B cell (primary cell): ENCODE data around the gene RXFP2. TPM values are rescaled to one million over a fixed set of nuclear protein-coding genes. Genes with fewer than 3 reads are reported as not detected.

Experiments used
- ATAC-seq: fragments of 200-7000 bp; cut with Tn5 transposase; one replicate; pipeline ENCODE4 v1.10.0; 2021; ENCODE audit warnings: low read depth, mild to moderate bottlenecking, moderate number of reproducible peaks, moderate library complexity
- CTCF ChIA-PET: fragments of 350-600 bp; sonication (Branson Sonifier 250); formaldehyde crosslinking; loops from one replicate; lab custom pipeline; 2021; ENCODE audit warnings: antibody characterized with exemption, inconsistent platforms; lab: Charles Lee
- POLR2A ChIA-PET: fragments of 350-600 bp; sonication (Branson Sonifier 250); formaldehyde crosslinking; loops from one replicate; lab custom pipeline; 2021; ENCODE audit warnings: antibody characterized with exemption; lab: Charles Lee
- DNase-seq: peaks from one replicate; pipeline ENCODE4 v3.0.0; 2013
- H2AFZ ChIP-seq: 2 replicates; pipeline ENCODE4 v1.6.1; 2012; ENCODE audit warnings: mild to moderate bottlenecking, low read depth, low read length; ENCODE audit not compliant: insufficient read depth, poor library complexity, severe bottlenecking
- H3K27ac ChIP-seq, 2 donors: 1 replicate in 1 of 2; 2 replicates in 1 of 2; pipeline ENCODE4 v1.5.1; 2012 to 2013; ENCODE audit warnings: low read length in 2 of 2, mild to moderate bottlenecking in 2 of 2, moderate library complexity in 1 of 2
- H3K27me3 ChIP-seq, 4 experiments: fragments of 200-600 bp in 1 of 4; sonication (generic) in 1 of 4; replicated peaks in 1 of 4; 1 replicate in 2 of 4; 2 replicates in 2 of 4; pipeline versions ENCODE4 v1.6.1 to v1.7.0; 2013 to 2016; ENCODE audit warnings: low read length in 3 of 4, mild to moderate bottlenecking in 2 of 4, mixed read lengths in 1 of 4, moderate library complexity in 1 of 4; ENCODE audit not compliant: insufficient read depth in 4 of 4, control insufficient read depth in 3 of 4; ENCODE audit errors: control extremely low read depth in 1 of 4
- H3K36me3 ChIP-seq, 2 experiments: replicated peaks in 1 of 2; 1 replicate in 1 of 2; 2 replicates in 1 of 2; pipeline versions ENCODE4 v1.6.1 to v1.7.1; 2013; ENCODE audit warnings: low read length in 1 of 2; ENCODE audit not compliant: insufficient read depth in 2 of 2, control insufficient read depth in 1 of 2; ENCODE audit errors: control extremely low read depth in 1 of 2, extremely low read depth in 1 of 2
- H3K4me1 ChIP-seq, 2 donors: fragments of 200-600 bp in 1 of 2; sonication (generic) in 1 of 2; 1 replicate in 1 of 2; 2 replicates in 1 of 2; pipeline versions ENCODE4 v1.5.1 to v1.6.1; 2013 to 2017; ENCODE audit warnings: low read length in 2 of 2; ENCODE audit not compliant: control insufficient read depth in 2 of 2, insufficient read depth in 2 of 2
- H3K4me2 ChIP-seq: replicated peaks from 2 replicates; pipeline ENCODE3; 2012; ENCODE audit warnings: mild to moderate bottlenecking, low read depth, low read length; ENCODE audit not compliant: poor library complexity, severe bottlenecking
- H3K4me3 ChIP-seq, 5 experiments: fragments of 200-600 bp in 1 of 5; sonication (generic) in 1 of 5; 1 replicate in 3 of 5; 2 replicates in 2 of 5; pipeline versions ENCODE4 v1.5.1 to v1.7.0; 2011 to 2016; ENCODE audit warnings: low read length in 4 of 5, mild to moderate bottlenecking in 4 of 5, low read depth in 2 of 5, control low read depth in 1 of 5, moderate library complexity in 1 of 5; ENCODE audit not compliant: insufficient read depth in 1 of 5; ENCODE audit errors: control extremely low read depth in 1 of 5, extremely low read depth in 1 of 5
- H3K79me2 ChIP-seq: fragments of 200-600 bp; sonication (generic); one replicate; pipeline ENCODE4 v1.6.0; 2016; ENCODE audit warnings: low read length; ENCODE audit not compliant: control insufficient read depth, insufficient read depth
- H3K9ac ChIP-seq: fragments of 200-600 bp; sonication (generic); 2 replicates; pipeline ENCODE4 v1.6.1; 2017; ENCODE audit warnings: mild to moderate bottlenecking, low read length, moderate library complexity
- H3K9me3 ChIP-seq, 3 donors: one replicate each; pipeline versions ENCODE4 v1.6.1 to v1.7.1; 2013; ENCODE audit warnings: low read length in 2 of 3; ENCODE audit not compliant: control insufficient read depth in 2 of 3, insufficient read depth in 1 of 3; ENCODE audit errors: control extremely low read depth in 1 of 3
- H4K20me1 ChIP-seq: 2 replicates; pipeline ENCODE4 v1.6.0; 2012; ENCODE audit warnings: mild to moderate bottlenecking, low read length; ENCODE audit not compliant: insufficient read depth, control insufficient read depth, poor library complexity, severe bottlenecking
- H3K27ac Mint-ChIP-seq: one replicate; pipeline ENCODE4 v1.8.0; 2021; ENCODE audit warnings: mixed read lengths
- H3K27me3 Mint-ChIP-seq: one replicate; pipeline ENCODE4 v1.8.0; 2021; ENCODE audit warnings: mixed read lengths
- H3K4me1 Mint-ChIP-seq: one replicate; pipeline ENCODE4 v1.8.0; 2021; ENCODE audit warnings: mixed read lengths
- H3K4me3 Mint-ChIP-seq: one replicate; pipeline ENCODE4 v1.8.0; 2021; ENCODE audit warnings: mixed read lengths
- H3K9me3 Mint-ChIP-seq: one replicate; pipeline ENCODE4 v1.8.0; 2022; ENCODE audit warnings: mixed read lengths; ENCODE audit not compliant: insufficient read depth
- CTCF ChIP-seq: fragments of 200-600 bp; IDR thresholded peaks from one replicate; pipeline ENCODE4 v1.8.0; 2022; ENCODE audit warnings: antibody characterized with exemption, mild to moderate bottlenecking
- EZH2 ChIP-seq: IDR thresholded peaks from 2 replicates; pipeline ENCODE4 v1.6.1; 2012; ENCODE audit warnings: borderline replicate concordance, low read depth, mild to moderate bottlenecking, moderate library complexity, low read length; ENCODE audit not compliant: insufficient read depth, poor library complexity, severe bottlenecking
- WGBS: methylation state at CpG from one replicate; pipeline ENCODE4 v1.1.5; 2013; ENCODE audit warnings: missing lambda C conversion rate; ENCODE audit not compliant: insufficient coverage; 5-methylcytosine and 5-hydroxymethylcytosine counted together
- intact Hi-C: fragments of 100-400 bp; cut with micrococcal nuclease; formaldehyde crosslinking; loops from one replicate; pipeline ENCODE4 v1.10.0; 2022
- polyA plus RNA-seq: library from polyadenylated mRNA; depleted of rRNA; stranded (reverse); fragments of >200 nt; gene quantifications from 2 replicates; pipeline ENCODE4 v1.2.3, GENCODE V29; 2012
- total RNA-seq, 2 donors: library from RNA; stranded (reverse); fragments of 120-200 nt in 1 of 2; gene quantifications; 1 replicate in 1 of 2; 2 replicates in 1 of 2; pipeline versions ENCODE4 v1.2.3 to v1.2.4, GENCODE V29; 2013 to 2022

Gene RXFP2
- total and polyA plus RNA-seq, 2 donors (not counting 1 experiment from before 2014, with no cell fraction given) = not detected

- no peaks in the 10 kb centered on the region for H3K36me3 ChIP-seq
- POLR2A ChIA-PET = no interaction called here
- no peak for DNase-seq
- no peaks in the 10 kb centered on the region for H3K9me3 ChIP-seq
- Mint-ChIP-seq H3K9me3 (no peaks in the 10 kb centered on the region), H3K27me3 (peaks cover 5% of the 10 kb centered on the region), H3K4me3 (no peak overlapping the region), H3K27ac (no peak overlapping the region), H3K4me1 (no peaks in the 10 kb centered on the region)
- no peak overlapping the region for H2AFZ ChIP-seq
- no CpG with 5 or more reads among the region's 7 CpGs for WGBS
- H3K4me2 ChIP-seq = no peak overlapping the region
- H4K20me1 ChIP-seq = no peaks in the 10 kb centered on the region
- no peak for TF ChIP-seq CTCF
- no peak for TF ChIP-seq EZH2
- no peak overlapping the region for H3K9ac ChIP-seq
- H3K4me1 ChIP-seq = no peaks in the 10 kb centered on the region
- CTCF ChIA-PET = no interaction called here
- H3K79me2 ChIP-seq = no peaks in the 10 kb centered on the region
- intact Hi-C loops = no loop called here
- no peak overlapping the region for H3K27ac ChIP-seq
- no peaks in the 10 kb centered on the region for H3K27me3 ChIP-seq
- ATAC-seq = no peak
- no peak overlapping the region for H3K4me3 ChIP-seq
Measured at GRCh38 chr13:31797154-31797775, 57.9 kb downstream of the RXFP2 start.

DNA sequence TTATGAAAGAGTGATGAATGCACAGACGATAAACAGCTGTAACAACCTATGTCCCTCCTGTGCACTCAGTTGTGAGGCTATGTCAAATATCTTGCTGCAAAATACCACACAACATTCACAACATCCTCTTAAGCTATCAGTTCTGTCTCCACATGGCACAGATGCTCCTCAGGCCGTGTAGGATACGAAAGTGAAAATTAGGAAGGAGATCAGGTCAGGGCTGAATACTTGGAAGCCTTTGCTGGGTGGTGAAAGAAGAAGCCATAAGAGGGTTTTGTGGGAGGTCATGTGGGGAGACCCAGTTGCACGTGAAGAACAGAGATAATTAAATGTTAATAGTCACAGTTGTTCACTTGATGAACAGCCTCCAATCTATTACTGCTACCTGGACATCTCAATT lies 58.9 kb downstream of the RXFP2 start:
- Histone ChIP-seq H3K27ac (no peak overlapping the region), H2AFZ (no peak overlapping the region), H3K4me1 (no peaks in the 10 kb centered on the region), H3K79me2 (no peaks in the 10 kb centered on the region), H4K20me1 (no peaks in the 10 kb centered on the region), H3K36me3 (no peaks in the 10 kb centered on the region), H3K27me3 (no peaks in the 10 kb centered on the region), H3K9me3 (no peaks in the 10 kb centered on the region), H3K9ac (no peak overlapping the region), H3K4me3 (no peak overlapping the region), H3K4me2 (no peak overlapping the region)
- H3K27me3 Mint-ChIP-seq = peaks cover 5% of the 10 kb centered on the region
- POLR2A ChIA-PET = no interaction called here
- H3K4me3 Mint-ChIP-seq = no peak overlapping the region
- intact Hi-C loops = no loop called here
- no peak for ATAC-seq
- CTCF ChIA-PET = no interaction called here
- H3K27ac Mint-ChIP-seq = no peak overlapping the region
- whole genome bisulfite sequencing = 80% methylated on average over 1 of the region's 4 CpGs
- TF ChIP-seq CTCF = no peak
- TF ChIP-seq EZH2 = no peak
- no peak for DNase-seq
- no peaks in the 10 kb centered on the region for H3K9me3 Mint-ChIP-seq
- H3K4me1 Mint-ChIP-seq = no peaks in the 10 kb centered on the region
